NCI-H1436 (cell line): ENCODE results near the gene SNCAIP.
A peak's percentile ranks its signal among the peaks of the same experiment; 100 is the strongest.

Experiments used
- DNase-seq: peaks from one replicate; lab custom pipeline; 2025; lab: John Stamatoyannopoulos, UW

The SNCAIP gene

DNA sequence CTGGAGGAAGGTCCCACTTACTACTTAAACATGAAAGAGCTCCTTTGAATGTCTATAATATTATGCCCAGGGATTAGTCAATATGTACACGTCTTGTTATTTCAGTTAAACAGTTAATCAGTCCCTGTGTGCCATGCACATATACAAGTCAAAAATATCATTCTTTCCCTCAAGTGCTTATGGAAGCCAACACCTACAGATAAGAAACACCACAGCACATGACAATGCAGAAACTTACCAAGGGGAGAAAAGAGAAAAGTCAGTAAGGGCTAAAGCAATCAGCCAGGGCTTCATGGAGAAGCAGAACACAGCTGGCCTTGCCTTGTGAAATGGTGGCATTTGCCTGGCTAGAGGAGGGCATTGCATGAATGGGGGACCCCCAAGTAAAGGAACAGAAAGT, 88.3 kb downstream of the SNCAIP start:
- DNase-seq = no peak

GRCh38 chr5:122400938-122401337, 88.9 kb downstream of the SNCAIP start:
- DNase-seq = no peak

DNA sequence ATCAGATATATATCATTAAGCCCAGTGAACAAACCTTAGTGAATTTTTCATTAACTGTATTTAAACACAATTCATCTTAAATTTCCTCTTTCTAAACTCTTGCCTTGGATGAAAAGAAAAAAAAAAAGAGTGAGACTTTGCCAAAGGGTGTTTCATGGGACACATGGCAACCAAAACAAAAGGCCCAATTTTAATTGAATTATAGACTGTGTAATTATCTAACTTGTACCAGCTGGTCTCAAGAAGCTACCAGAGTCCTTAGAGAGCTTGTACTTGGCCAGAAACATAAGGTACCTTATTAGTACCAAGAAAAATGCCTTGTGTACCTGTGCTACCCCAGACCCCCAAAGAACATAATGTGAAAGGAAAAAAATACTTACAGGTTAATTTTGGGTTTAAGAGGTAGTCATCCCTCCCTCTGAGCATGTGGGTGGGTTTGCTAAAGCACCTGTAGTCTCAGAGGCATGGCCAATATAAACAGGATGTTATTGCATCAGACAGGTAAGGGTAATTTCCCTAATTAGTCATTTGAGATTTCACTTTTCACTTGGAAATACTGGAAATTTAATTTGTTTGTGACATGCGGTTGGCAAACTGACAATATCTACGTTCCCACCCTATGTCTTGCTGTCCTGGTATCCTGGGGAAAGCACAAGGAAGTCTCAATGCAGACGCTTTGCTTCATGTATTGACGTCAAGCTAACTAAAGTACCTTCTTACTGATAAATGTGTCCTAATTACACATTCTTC, 90.1 kb downstream of the SNCAIP start:
- peak; percentile 64 for DNase-seq

GRCh38 chr5:122402955-122403685, 91.1 kb downstream of the SNCAIP start:
- DNase-seq = no peak

- no peak for DNase-seq
Observed at GRCh38 chr5:122404018-122404417, 92.0 kb downstream of the SNCAIP start.

DNA sequence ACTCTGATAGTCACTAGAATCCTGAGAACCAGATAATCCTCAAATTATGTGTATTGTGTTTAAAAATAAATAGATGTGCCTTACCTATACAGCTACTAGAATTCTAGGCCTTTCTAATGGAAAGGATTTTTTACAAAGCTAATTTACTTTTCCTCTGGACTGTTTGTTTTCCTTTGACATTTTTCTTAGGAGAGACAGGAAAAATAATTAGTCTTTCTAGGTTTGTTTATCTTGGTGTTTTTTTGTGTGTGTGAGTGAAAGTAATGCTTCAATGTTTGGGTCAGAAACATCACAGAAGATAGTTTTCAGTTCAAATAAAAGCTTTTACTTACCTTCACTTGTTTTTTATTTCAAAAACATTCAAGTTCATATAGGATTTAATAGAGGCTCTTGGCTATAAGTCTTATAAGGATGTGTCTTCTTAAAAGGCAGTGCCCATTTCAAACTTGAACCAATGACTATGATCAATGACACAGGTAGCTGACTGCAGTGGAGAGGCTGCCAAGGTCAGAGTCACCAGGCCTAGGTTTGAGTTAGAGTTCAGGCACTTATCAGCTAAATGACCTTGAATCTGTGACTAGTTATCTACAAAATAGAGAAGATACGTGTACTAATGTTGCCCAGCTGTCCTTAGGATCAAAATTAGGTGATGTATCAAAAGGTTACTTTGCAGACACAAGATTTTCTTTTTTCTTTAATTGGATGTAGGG, 92.8 kb downstream of the SNCAIP start:
- no peak for DNase-seq

DNA sequence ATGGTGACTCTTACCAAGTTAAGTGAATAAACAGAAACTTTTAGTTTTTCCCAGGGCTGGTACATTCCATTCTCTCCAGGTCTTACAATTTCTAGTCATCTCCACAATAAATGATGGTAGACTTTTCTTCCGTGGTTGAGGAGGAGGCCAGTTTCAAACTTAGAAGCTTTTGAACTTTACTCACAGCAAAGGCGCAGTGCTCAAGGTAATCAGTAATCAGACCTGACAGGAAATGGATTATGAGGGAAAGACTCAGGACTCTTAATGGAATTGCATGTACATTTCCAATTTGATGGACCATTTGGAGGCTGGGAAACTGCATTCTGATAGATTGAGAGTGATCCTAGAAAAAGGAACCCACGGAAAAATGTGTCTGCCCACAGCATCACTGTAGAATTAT, 93.7 kb downstream of the SNCAIP start:
- DNase-seq = no peak

GRCh38 chr5:122406181-122406580, 94.1 kb downstream of the SNCAIP start:
- no peak for DNase-seq

GRCh38 chr5:122408592-122409224, 96.7 kb downstream of the SNCAIP start:
- no peak for DNase-seq

GRCh38 chr5:122412966-122413365, 100.9 kb downstream of the SNCAIP start:
- no peak for DNase-seq

GRCh38 chr5:122413722-122414121, 101.7 kb downstream of the SNCAIP start:
- no peak for DNase-seq

- peak; percentile 76 for DNase-seq
Observed at GRCh38 chr5:122415030-122415800, 103.2 kb downstream of the SNCAIP start.

DNA sequence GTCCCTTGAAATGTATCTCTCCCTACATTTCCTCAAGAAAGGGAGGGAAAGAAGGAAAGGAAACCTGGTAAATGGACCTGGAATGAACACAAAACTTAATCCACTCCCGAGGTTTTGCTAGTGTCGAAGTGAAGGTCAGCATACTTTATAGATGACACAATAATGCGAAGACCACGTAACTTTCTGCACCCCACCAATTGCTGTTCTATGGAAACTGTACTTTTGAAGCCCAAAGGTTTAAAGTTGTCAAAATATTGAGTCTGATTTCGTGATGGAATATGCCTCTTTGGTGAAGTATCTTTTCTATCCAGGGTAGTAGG, 103.7 kb downstream of the SNCAIP start:
- no peak for DNase-seq

DNA sequence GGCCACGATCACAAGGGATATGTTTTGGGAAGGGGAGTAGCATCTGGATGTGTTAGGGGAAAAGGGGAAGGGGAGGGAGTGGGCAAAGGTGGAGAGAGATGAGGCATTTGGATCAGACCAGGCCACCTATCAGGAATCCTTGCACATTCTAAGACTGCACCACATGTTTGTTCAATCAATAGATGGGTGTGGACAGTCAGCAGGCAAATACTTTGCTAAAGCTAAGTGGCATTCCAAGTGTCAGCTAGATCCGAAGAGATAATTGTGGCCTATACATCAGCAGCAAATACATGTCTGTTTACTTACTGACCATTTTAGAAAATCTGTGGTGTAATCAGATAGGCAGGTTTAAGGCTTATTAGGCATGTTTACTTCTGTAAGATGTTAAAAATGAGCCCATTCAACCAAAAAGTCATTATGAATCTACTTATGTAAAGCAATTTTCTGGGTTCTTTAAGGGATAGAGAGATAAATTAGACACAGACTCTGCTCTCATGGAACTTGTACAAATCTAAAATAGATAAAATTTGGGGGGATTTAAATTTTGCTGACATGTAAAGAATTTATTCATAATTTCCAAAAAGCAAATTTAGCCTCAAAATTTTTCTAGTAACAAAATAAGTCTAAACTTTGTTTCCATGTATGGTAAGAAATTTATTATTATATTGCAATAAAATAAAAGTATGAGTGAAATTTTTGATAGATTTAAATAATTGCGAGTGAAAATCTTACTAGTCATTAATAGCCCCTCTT, 107.3 kb downstream of the SNCAIP start:
- DNase-seq = peak; percentile 19

DNA sequence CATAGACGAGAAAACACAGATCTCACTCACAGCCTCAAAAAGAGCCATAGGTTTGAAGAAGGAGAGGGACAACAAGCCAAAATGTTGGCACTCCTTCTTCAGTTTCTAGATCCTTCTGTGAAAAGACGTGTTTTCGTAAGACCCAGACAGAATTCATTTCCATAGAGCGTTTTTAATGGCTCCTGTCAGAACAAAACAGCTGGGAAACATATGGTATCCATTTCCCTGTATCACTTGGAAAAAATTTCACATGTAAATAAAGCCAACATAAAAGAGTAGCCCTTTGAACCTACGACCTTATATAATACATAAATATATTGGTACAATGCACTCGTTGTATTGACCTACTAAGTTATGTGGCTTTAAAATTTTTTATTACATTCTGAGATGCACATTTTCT, 108.1 kb downstream of the SNCAIP start:
- DNase-seq = no peak

DNA sequence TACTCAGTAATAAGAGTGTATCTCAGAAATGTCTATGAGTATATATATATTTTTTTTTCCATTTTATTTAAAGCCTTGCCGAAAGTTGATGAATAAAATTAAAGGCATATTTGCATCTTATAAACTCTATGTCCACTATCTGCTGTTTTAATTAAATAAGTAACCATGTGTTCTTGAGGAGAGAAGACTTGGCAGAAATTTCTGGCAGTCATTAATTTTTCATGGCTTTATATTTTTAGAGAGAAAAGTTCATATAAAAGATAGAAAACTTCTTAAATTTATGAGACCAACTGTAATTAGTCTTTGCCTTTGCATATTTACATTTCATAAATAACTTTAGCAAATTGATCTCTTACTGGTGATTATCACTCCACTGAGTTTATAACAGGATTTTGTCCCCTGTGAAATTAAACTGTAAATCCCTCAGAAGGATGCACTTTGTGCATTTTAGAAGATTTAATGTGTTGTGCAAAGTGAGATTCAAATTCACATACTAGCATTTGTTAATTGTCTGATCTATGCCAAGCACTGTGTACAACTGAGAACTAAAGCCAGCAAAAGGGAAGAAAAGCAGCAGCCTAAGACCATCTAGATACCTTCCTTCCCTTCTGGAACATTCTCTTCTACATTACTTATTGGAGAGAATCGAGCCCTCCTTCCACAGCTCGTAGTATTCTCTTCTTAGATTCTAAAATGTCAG, 108.7 kb downstream of the SNCAIP start:
- DNase-seq = no peak

- DNase-seq = no peak
Observed at GRCh38 chr5:122421374-122422079, 109.5 kb downstream of the SNCAIP start.

GRCh38 chr5:122423221-122423620, 111.2 kb downstream of the SNCAIP start:
- no peak for DNase-seq

GRCh38 chr5:122424132-122424531, 112.1 kb downstream of the SNCAIP start:
- no peak for DNase-seq

DNA sequence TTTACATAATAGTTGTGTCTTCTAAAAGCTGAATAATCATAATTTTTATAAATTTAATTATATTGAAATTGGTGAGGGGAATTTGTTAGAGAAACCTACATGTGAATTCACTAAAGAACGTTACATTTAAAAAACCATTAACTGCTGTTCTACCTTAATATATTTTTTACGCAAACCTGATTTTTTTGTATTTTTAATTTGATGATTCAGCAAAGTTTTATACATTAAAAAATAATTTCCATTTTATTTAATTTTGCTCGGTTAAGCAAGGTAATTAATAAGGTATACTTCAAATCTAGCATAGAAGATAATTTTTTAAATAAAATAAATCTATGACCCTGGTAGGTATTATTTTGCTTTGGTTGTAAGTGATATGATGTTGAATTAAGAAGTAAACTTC, 114.3 kb downstream of the SNCAIP start:
- DNase-seq = no peak
